Activated B cell treated with CpG ODN at 0.5 μM for 24 hours (primary cell): ENCODE data around the gene NUDT16L1. TPM values are rescaled to one million over a fixed set of nuclear protein-coding genes. Genes with fewer than 3 reads are reported as not detected.

Source experiments
- ATAC-seq: fragments of 200-7000 bp; cut with Tn5 transposase; one replicate; pipeline ENCODE4 v1.10.0; 2021; ENCODE audit warnings: low read depth, mild to moderate bottlenecking, moderate library complexity
- CTCF ChIA-PET: fragments of 350-600 bp; sonication (Branson Sonifier 250); formaldehyde crosslinking; loops from one replicate; lab custom pipeline; 2021; ENCODE audit warnings: antibody characterized with exemption; lab: Charles Lee
- POLR2A ChIA-PET: fragments of 350-600 bp; sonication (Branson Sonifier 250); formaldehyde crosslinking; loops from one replicate; lab custom pipeline; 2021; ENCODE audit warnings: antibody characterized with exemption; lab: Charles Lee
- DNase-seq: peaks from one replicate; pipeline ENCODE4 v3.0.0; 2022
- H3K27ac Mint-ChIP-seq: one replicate; pipeline ENCODE4 v1.8.0; 2020; ENCODE audit warnings: mixed read lengths
- H3K27me3 Mint-ChIP-seq: one replicate; pipeline ENCODE4 v1.8.0; 2021; ENCODE audit warnings: mixed read lengths
- H3K36me3 Mint-ChIP-seq: one replicate; pipeline ENCODE4 v1.8.0; 2021; ENCODE audit warnings: low read depth, mixed read lengths
- H3K4me1 Mint-ChIP-seq: one replicate; pipeline ENCODE4 v1.8.0; 2021; ENCODE audit warnings: mixed read lengths
- H3K4me3 Mint-ChIP-seq: one replicate; pipeline ENCODE4 v1.8.0; 2020; ENCODE audit warnings: mild to moderate bottlenecking, mixed read lengths
- H3K9me3 Mint-ChIP-seq: one replicate; pipeline ENCODE4 v1.8.0; 2020; ENCODE audit warnings: mixed read lengths
- CTCF ChIP-seq: fragments of 200-600 bp; IDR thresholded peaks from one replicate; pipeline ENCODE4 v1.8.0; 2022; ENCODE audit warnings: antibody characterized with exemption, mild to moderate bottlenecking
- intact Hi-C: fragments of 100-400 bp; cut with micrococcal nuclease; formaldehyde crosslinking; loops from one replicate; pipeline ENCODE4 v1.15.1; 2024
- total RNA-seq: library from RNA; stranded (reverse); gene quantifications from 2 replicates; pipeline ENCODE4 v1.2.3, GENCODE V29; 2022

The NUDT16L1 gene
- total RNA-seq, 1 donor from 2014 or later = 32.9 TPM

- Mint-ChIP-seq H3K27ac (no peak overlapping the region), H3K36me3 (peaks cover 33% of the 10 kb centered on the region), H3K4me1 (peaks cover 14% of the 10 kb centered on the region), H3K9me3 (no peaks in the 10 kb centered on the region), H3K27me3 (no peaks in the 10 kb centered on the region), H3K4me3 (no peak overlapping the region)
- ChIA-PET POLR2A (interaction anchor here (0.7 kb wide), 1 partner anchor 441 kb away, joined by 3 read pairs; no protein-coding TSS in a partner anchor), CTCF (no interaction called here)
- DNase-seq = no peak
- intact Hi-C loops = no loop called here
- no peak for ATAC-seq
- no peak for TF ChIP-seq CTCF
Observed at GRCh38 chr16:4714996-4715395, 21.6 kb downstream of the NUDT16L1 start.

GRCh38 chr16:4718466-4718865 is 25.1 kb downstream of the NUDT16L1 start:
- H3K36me3 Mint-ChIP-seq = peaks cover 27% of the 10 kb centered on the region
- H3K9me3 Mint-ChIP-seq = no peaks in the 10 kb centered on the region
- no peak for ATAC-seq
- no peak for TF ChIP-seq CTCF
- intact Hi-C loops = no loop called here
- POLR2A ChIA-PET = no interaction called here
- H3K27me3 Mint-ChIP-seq = no peaks in the 10 kb centered on the region
- no peak for DNase-seq
- peaks cover 14% of the 10 kb centered on the region for H3K4me1 Mint-ChIP-seq
- CTCF ChIA-PET = no interaction called here
- peak overlapping the region; percentile 30 for H3K27ac Mint-ChIP-seq
- no peak overlapping the region for H3K4me3 Mint-ChIP-seq

DNA sequence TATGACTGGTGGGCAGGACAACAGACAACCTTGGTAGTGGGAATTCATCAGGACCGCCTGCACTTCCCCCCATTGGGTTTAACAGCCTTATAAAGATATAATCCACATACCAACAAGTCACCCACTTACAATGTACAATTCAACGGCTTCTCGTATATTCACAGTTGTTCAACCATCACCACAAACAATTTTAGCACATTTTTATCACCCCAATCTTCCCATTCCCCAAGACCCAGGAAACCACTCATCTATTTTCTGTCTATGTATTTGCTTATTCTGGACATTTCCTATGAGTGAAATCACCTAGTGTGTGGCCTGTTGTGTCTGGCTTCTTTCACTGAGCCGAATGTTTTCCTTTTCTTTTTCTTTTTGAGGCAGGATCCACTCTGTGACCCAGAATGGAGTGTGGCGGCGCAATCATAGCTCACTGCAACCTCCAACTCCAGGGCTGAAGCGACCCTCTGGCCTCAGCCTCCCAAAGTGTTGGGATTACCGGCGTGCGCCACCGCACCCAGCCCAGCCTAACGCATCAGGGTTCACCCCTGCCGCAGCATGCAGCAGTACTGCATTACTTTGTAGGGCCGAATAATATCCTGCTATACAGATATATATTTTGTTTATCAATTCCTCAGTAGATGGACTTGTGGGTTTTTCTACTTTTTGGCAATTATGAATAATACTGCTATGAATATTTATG is 29.9 kb downstream of the NUDT16L1 start:
- Mint-ChIP-seq H3K36me3 (peaks cover 44% of the 10 kb centered on the region), H3K27ac (no peak overlapping the region), H3K27me3 (no peaks in the 10 kb centered on the region), H3K4me3 (no peak overlapping the region), H3K9me3 (no peaks in the 10 kb centered on the region), H3K4me1 (peaks cover 12% of the 10 kb centered on the region)
- TF ChIP-seq CTCF = no peak
- ChIA-PET CTCF (no interaction called here), POLR2A (no interaction called here)
- DNase-seq = no peak
- no peak for ATAC-seq
- intact Hi-C loops = no loop called here

- ChIA-PET POLR2A (no interaction called here), CTCF (no interaction called here)
- Mint-ChIP-seq H3K4me1 (no peaks in the 10 kb centered on the region), H3K4me3 (no peak overlapping the region), H3K27ac (no peak overlapping the region), H3K36me3 (peaks cover 55% of the 10 kb centered on the region), H3K9me3 (no peaks in the 10 kb centered on the region), H3K27me3 (no peaks in the 10 kb centered on the region)
- ATAC-seq (no peak), DNase-seq (no peak)
- intact Hi-C loops = no loop called here
- TF ChIP-seq CTCF = no peak
Observed at GRCh38 chr16:4724661-4725270, 31.4 kb downstream of the NUDT16L1 start.

GRCh38 chr16:4726616-4727015 is 33.3 kb downstream of the NUDT16L1 start:
- no peak for TF ChIP-seq CTCF
- Mint-ChIP-seq H3K36me3 (peaks cover 60% of the 10 kb centered on the region), H3K4me3 (no peak overlapping the region), H3K9me3 (no peaks in the 10 kb centered on the region), H3K4me1 (no peaks in the 10 kb centered on the region), H3K27ac (no peak overlapping the region), H3K27me3 (no peaks in the 10 kb centered on the region)
- ChIA-PET CTCF (no interaction called here), POLR2A (interaction anchor here (0.5 kb wide), 1 partner anchor 107 kb away, joined by 3 read pairs; no protein-coding TSS in a partner anchor)
- DNase-seq (no peak), ATAC-seq (no peak)
- intact Hi-C loops = no loop called here
